ENCODE data around the gene ALDH3A1.

ALDH3A1 gene

DNA sequence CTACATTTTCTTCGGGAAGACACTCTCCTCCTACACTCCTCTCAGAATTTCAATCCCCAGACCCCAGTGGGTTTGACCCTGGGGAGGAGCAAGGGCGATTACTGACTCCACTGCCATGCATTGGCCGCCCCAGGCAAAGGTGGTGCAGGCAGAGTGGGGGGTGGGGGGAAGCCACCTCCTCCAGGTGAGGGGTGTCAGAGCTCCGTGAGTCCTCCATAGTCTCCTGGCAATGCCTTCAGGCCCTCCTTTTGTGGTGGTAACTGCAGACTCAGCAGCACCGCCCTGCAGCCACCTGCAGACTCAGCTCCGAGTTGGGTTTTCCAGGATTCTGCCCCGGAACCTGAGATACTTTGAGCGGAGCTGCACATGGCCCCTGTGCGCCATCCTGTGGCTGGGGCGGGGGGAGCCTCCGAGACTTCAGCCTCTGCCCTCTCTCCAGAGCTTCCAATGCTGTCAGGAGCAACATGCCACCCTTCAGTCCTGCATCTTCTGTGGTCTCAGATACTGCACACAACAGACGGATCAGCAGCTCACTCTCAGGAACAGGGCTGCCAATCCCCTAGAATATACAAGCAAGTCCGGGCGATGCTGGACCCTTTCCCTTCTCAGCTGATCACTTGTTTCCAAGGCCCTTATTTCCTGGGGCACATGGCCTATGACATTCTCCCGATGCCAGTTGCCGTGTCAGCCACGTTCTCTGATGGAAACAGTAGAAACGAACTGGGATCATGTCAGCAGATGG lies 29.3 kb downstream of the ALDH3A1 start:
- DNase-seq, result no peak

GRCh38 chr17:19718041-19718612 lies 30.0 kb downstream of the ALDH3A1 start:
- DNase-seq, result no peak

DNA sequence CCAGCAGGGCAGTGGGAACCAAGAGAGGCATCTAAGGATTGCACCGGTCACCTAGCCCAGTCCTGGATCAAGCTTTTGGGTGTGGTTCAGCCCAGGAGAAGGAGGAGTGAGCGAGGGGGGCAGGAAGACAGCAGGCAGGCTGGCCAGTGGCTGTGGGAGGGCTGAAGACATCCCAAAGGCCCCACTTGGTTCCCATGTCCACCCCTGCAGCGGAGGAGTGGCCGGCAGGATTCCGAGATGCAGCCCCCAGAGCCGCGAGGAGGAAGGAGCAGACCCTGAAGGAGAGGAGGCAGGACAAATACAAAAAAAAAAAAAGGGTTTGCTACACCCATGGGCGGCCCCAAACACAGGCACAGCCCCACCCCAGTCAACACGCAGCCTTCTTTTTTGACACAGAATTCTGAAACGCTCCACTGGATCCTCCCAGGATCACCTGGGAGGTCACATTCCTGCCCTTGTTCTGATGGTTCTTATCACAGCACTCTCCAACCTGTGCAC lies 30.6 kb downstream of the ALDH3A1 start:
- DNase-seq, result no peak

GRCh38 chr17:19717031-19717360 lies 31.1 kb downstream of the ALDH3A1 start:
- DNase-seq, result no peak

DNA sequence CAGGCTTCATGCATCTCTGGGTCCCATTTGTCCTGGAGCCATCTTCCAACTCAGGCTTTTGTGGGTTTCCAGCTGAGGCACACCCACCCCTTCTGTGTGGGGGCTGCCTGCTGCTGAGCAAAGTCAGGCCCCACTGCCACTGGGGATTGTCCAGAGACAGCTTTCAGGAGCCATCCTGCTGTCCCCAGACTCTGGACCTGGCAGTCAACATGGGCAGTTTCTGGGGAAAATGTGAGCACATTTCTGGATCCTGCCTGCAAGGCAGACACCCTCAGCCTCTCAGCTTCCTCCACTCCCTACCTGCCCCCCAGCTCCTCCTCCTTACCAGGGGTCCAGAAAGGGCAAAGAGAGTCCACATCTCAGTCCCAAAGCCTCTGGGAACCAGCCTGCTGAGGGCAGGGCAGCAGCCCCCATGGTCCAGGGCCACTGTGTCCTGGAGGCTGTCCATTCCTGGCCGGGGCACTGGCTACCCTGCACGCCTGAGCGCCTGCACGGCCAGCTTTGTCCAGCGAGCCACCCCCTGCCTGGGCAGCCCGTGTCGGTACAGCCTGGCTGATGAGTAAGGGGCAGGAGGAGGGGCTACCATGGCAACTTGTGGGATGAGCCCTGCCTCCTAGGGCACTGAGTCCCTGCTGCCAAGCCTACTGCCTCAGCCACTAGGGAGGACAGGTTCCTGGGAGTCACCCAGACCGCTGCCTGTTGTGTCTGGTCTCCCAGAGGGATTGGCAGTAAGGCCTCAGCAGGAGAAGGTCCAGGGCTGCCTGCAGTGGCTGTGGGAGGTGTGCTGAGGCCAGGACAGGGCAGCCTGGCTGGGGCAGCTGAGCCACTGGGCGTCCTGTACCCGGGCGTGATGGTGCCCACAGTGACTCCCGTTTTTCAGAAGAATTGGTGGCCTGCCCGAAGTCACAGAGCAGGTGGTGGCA lies 31.7 kb downstream of the ALDH3A1 start, which contains the start of gene SLC47A2:
SLC47A2 (minus strand) TSS at position 477 of the 923 bp plus-strand sequence; CDS start at position 448, 29 bp downstream.
- no peak for DNase-seq

DNA sequence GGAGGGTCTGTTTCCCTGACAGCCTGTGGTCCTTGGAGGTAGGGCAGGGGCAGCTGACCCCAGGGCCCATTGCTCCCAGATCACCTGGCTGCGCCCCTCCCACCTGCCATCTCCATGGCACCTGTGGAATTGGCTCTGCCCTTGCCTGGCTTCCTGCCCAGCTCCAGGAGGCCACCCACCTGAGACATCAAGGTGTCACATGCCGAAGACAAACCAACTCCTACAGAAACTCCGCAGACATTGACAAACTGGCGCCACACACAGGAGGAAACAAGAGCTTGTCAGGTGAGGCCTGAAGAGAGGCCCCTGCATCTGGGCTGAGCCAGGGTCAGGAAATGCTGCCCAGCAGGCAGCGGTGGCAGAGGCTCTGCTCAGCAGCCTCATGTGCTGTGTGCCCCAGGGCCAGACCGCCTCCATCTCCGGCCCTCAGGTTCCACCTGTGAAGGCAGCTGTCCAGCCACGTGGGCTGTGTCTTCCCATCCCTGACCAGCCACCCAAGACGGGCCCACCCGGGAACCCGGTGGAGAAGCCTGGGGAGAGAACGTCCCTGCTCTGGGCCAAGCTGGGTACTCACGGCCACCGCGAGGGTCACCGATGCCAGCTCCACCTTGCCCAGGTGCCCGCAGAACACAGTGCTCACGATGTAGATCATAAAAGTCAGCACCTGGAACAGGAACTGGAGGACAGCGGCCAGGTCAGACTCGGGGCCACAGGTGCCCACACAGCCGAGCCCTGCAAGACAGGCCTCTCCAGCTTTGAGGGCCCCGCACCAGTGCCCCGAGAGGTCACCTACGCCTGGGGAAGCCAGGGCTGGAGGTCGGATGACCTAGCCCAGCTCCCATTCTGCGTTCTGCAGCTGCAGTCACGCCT lies 33.3 kb downstream of the ALDH3A1 start:
- DNase-seq, result no peak

DNA sequence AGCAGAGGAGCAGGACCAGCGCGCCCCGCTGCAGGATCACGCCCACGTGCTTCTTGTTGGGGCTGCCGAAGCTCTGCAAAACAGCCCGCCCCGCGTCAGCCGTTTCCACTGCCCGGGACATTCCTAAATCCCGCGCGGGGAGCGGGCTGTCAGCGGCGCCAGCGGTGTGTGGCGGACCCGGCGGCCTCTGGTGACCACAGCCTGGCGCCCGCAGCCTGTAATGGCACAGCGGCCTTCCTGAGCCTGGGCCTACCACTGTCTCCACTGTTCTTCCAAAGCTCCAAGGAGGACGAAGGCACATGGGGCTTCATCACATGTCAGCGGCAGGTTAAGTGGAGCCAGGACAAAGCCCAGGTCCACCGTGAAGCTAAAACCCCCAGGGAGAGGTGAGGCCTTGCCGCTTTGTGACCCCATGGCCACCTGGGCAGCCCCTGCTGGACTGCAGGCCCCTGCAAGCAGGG lies 34.2 kb downstream of the ALDH3A1 start:
- no peak for DNase-seq

DNA sequence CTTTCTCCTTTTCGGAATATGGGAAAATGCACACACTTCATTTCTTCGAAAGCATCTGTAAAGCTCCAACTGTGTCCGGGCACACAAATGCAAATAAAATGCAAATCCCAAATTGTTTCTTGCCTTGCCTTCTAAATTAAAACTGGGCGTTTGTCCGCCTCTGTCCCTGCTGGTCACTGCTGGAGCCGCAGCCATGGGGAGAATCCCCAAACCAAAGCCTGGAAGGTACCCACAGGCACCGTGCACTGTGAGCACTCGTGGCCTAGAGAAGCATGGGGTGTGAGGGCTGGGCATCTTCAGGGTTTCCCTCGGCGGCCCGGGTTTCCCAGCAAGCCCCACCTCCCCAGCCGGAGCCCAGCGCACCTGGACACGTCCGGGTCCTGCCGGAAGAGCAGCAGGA lies 34.6 kb downstream of the ALDH3A1 start:
- DNase-seq, result no peak

GRCh38 chr17:19712436-19713004 lies 35.6 kb downstream of the ALDH3A1 start:
- DNase-seq, result no peak

DNA sequence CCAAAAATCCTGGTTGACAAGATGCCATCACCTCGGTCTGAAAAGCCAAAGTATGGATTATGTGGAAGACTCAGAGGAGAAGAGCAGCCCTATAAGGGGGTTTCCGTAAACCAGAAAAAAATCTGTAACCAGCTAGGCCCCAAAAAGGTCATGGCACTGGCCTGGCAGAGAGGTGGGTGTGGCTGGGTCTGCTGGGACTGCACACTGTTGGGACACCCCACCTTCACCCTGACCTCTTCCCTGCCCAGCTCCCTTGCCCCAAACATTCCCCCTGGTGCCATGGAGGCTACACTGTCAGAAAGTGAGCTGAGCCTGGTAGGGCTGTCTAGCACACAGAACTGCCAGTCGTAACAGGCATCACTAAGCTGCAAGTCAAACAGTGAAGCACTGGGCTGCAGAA lies 38.3 kb downstream of the ALDH3A1 start:
- DNase-seq, result no peak

GRCh38 chr17:19708431-19709175 lies 39.5 kb downstream of the ALDH3A1 start:
- no peak for DNase-seq

GRCh38 chr17:19707728-19708221 lies 40.3 kb downstream of the ALDH3A1 start:
- no peak for DNase-seq

DNA sequence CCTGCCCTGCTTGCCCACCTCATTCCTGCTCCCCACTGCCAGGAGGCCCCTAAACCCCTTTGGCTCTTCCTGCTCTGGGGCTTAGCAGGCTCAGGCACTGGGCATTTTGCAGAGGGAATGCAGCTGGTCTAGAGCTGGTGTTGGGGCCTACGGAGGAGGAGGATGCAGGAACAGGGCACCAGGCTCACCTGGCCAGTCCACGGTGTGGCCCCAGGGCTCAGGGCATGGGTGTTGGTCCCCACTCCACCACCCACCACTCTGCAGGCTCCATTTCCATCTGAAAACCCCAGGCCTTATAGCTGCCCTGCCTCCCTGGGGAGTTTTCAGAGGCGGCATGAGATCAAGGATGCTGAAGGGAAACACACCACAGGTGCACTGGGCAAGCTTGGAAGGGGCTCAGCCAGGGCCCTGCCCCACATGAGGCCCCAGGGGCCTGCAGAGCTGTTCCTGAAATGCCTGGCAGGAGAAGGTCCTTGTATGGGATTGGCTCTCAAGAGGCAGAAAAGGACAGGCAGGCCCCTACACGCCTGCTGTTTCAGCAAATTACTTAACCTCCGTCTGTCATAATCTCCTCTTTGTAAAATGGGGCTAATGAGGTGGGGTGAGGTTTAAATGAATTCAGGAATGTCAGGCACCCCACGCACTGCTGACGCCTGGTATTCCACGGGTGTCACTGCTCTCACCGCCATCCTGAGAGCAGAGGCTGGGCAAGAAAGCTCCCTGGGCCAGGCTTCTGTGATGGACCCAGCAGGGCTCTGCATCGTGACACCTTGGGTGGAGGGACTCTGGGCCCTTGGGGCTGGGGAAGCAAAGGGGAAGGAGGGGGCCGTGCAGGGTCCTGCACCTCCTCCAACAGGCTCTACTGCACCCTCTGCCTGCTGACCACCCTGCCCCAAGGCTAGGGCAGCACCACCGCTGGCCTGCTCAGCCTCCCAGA lies 41.0 kb downstream of the ALDH3A1 start:
- DNase-seq, result no peak

DNA sequence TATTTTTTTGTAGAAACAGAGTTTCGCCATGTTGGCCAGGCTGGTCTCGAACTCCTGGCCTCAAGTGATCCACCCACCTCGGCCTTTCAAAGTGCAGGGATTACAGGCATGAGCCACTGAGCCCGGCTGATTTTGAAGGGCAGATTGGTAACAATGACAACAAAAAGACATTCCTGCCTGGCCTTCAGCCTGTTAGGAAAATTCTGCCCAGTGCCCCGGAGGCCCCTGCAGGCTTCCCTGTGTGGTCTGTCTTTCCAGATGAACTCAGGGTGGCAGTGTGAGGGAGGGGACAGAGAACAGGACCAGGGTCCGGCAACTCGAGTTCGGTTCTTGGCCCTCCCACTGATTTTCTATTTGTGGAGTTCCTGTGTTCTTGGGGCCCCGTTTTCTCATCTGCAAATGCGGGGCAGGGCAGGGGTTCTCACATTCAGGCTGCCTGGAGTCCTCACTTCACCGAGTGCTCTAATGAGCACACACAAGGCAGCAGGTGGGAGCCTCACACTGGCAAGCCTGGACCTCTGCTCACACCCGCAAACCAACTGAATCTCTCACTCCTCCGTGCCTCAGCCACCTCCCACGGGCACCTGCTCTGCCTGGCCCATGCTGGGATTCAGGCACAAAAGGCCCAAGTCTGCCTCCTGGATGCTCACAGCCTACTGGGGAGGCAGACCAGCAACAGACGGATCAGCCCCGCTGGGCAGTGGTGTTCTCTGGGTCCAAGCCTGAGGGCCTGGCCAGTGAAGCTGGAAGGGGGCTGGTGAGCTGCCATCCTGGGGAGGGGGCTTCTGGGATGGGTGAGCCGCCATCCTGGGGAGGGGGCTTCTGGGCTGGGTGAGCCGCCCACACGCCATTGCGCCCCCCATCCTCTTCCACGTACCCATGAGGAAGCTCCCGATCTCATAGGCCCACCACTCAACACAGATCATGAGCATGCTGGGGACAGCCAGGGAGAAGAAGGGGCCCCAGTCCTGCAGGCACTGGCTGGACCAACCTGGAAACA lies 42.0 kb downstream of the ALDH3A1 start:
- DNase-seq, result no peak

DNA sequence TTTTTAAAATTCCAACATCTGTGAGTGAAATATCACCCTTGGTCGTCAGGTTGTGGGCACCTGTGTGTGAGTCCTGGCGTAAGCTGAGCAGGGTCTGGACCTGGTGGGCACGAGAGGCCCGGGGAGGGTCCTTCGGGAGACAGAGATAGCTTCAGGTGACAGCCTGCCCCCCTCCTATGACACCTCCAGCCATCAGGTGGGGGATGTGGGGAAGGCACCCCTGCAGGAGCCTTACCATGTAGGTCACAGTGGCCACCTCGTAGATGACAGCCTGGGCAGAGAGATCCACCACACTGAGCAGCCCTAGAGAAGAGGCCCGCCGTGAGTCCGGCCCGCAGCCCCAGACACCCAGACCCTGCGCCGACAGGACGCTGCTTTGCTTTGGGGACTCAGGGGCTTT lies 42.9 kb downstream of the ALDH3A1 start:
- no peak for DNase-seq

DNA sequence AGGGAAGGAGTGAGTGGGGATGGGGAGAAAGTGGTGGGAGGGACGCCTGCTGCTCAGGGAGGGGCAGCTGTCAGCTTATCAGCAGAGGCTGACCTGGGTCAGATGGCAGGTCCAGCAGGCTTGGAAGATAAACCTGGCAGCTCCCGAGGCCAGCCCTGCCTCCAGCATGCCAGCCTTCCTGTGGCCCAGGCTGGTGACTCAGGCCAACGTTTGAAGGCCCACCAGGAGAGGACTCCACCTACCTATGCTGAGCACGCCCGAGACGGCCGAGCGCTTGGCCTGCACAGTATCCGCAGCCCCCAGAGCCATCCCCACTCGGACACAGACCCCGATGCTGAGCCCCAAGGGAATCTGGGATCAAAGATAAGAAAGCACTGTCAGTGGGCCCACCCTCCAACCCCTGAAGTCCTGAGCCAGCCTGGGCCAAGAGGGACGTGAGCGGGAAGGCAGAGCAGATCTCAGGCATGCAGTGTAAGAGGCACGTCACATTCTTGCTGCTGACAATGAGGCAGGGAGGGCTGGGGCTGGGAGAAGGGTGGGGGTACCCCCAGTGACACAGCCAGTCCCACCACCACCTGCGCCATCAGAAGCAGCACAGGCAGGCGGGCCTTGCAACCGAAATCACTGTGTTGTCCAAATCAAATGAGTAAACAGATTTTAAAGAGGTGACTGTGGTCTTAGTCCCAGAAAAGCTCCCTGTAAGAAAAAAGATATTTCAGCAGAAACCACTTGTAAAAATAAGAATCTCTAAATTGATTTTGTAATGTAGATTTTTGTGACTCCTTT lies 44.1 kb downstream of the ALDH3A1 start:
- no peak for DNase-seq

DNA sequence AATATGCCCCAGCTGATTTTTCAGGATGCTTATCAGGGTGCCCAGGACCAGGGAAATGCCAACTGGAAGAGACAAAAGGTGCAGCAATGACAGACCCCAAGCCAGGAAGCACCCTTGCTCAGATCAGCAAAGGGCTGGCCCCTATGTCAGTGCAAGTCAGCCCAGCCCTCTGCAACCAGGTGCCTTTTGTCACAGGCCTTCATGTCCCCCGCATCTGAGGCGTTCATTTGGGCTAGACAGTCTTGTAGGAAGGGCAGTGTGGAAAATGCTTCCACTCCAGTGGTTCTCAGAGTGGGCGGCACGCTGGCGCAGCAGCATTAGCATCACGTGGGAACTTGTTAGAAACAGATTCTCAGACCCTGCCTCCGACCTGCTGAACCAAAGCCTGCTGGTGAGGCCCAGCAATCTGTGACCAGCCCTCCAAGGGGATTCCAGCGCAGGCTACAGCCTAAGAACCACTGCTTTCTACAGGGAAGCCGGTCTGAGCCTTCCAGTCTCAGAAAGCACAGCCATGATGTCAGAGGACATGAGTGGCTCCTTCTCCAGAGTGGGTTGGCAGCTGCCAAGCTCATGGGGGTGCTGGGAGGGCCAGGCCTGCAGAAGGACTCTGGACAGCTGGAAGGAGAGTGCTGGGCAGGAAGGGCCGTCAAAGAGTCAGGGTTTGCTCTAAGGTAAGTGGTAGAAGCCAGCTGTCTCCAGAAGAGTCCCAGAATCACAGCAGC lies 44.8 kb downstream of the ALDH3A1 start:
- no peak for DNase-seq

All from CD4-positive, alpha-beta T cell treated with Interleukin-4 for 1 hour (primary cell).